Measurements from ENCODE around the gene IQGAP2. TPM values are rescaled to one million over a fixed set of nuclear protein-coding genes. Genes with fewer than 3 reads are reported as not detected.

IQGAP2 gene
- total RNA-seq, 1 donor, result 0.36 TPM

- Histone ChIP-seq H3K27ac (ENCODE audit: low read depth, low read length) (no peak overlapping the region), H3K4me2 (ENCODE audit: insufficient read depth, low read length) (no peak overlapping the region), H2AFZ (ENCODE audit: low read length) (no peak overlapping the region), H3K4me3 (ENCODE audit: insufficient read depth, low read length) (no peak overlapping the region), H4K20me1 (ENCODE audit: insufficient read depth, low read length) (no peaks in the 10 kb centered on the region), H3K36me3 (ENCODE audit: insufficient read depth, low read length) (no peaks in the 10 kb centered on the region), H3K79me2 (ENCODE audit: insufficient read depth, low read length) (no peaks in the 10 kb centered on the region), H3K4me1 (ENCODE audit: insufficient read depth, low read length) (peaks cover 7% of the 10 kb centered on the region), H3K9me3 (ENCODE audit: low read depth, low read length) (no peaks in the 10 kb centered on the region), H3K27me3 (ENCODE audit: insufficient read depth, low read length) (no peaks in the 10 kb centered on the region)
- no peak for TF ChIP-seq CTCF (IDR thresholded peaks at IDR 0.05; ENCODE audit: extremely low read depth, low read depth, low read length)
- DNase-seq (ENCODE audit: insufficient read length, low spot score, missing footprints), result no peak
These were observed 341.5 kb downstream of the IQGAP2 start for GRCh38 chr5:76744632-76745031.

DNA sequence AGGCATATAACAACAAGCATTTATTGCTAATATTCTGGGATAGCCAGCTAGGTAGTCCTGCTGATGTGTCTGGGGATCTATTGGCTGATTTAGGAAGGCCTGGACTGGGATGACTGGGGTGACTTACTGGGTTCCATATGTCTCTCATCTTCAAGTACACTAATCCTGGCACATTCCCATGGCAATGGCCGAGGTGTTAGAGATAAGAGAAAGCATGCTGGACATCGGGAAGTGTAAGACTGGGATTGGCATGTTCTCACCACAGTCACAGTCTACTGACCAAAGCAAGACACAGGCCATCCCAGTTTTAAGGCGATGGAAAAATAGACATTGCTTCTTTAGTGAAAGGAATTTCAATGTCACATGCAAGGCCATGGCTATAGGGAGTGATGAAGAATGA lies 342.6 kb downstream of the IQGAP2 start:
- no peak overlapping the region for H3K4me2 ChIP-seq (ENCODE audit: insufficient read depth, low read length)

DNA sequence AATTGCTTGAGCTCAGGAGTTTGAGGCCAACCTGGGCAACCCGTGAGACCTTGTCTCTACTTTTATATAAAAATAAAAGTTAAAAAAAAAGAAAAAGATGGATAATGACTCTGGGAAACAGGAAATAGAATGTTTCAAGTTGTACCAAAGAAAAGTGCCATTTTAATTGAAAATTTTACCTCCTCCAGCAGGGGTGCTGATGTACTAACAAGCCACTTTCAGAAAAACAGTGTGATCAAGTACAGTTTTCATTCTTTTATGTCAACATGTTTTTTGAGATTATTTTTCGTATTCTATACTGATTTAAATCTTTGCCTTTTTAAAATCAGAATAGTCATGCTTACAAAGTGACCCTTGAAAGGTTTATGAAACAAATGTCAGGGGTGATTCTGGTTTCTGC lies 343.6 kb downstream of the IQGAP2 start:
- peak; percentile 8 for TF ChIP-seq CTCF (IDR thresholded peaks at IDR 0.05; ENCODE audit: extremely low read depth, low read depth, low read length)

More for the DNA sequence above, 342.6 kb downstream of the IQGAP2 start:
- no peak overlapping the region for H3K27ac ChIP-seq (ENCODE audit: low read depth, low read length)
- H2AFZ ChIP-seq (ENCODE audit: low read length), result no peak overlapping the region
- H3K4me1 ChIP-seq (ENCODE audit: insufficient read depth, low read length), result peaks cover 7% of the 10 kb centered on the region
- H3K27me3 ChIP-seq (ENCODE audit: insufficient read depth, low read length), result no peaks in the 10 kb centered on the region
- no peak overlapping the region for H3K4me3 ChIP-seq (ENCODE audit: insufficient read depth, low read length)
- TF ChIP-seq CTCF (IDR thresholded peaks at IDR 0.05; ENCODE audit: extremely low read depth, low read depth, low read length), result no peak
- no peaks in the 10 kb centered on the region for H3K79me2 ChIP-seq (ENCODE audit: insufficient read depth, low read length)
- no peaks in the 10 kb centered on the region for H3K36me3 ChIP-seq (ENCODE audit: insufficient read depth, low read length)
- DNase-seq (ENCODE audit: insufficient read length, low spot score, missing footprints), result no peak
- no peaks in the 10 kb centered on the region for H3K9me3 ChIP-seq (ENCODE audit: low read depth, low read length)
- no peaks in the 10 kb centered on the region for H4K20me1 ChIP-seq (ENCODE audit: insufficient read depth, low read length)

DNA sequence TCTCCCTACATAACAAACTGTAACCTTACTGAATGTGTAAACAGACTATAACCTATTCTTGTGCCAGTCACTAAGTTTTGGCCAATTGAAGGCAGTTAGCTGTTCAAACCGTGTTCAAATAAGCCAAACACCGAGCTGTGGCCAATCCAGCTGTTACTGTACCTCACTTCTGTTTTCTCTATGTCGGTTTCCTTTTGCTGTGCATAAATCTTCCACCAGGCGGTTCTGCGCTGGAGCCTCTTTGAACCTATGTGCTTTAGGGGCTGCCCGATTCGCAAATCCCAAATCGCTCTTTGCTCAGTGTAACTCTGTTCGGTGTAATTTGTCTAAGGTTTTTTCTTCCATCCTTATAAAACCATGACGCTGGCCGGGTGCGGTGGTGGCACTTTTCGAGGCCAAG lies 344.6 kb downstream of the IQGAP2 start:
- TF ChIP-seq CTCF (IDR thresholded peaks at IDR 0.05; ENCODE audit: extremely low read depth, low read depth, low read length), result no peak

More for the DNA sequence above, 343.6 kb downstream of the IQGAP2 start:
- H3K79me2 ChIP-seq (ENCODE audit: insufficient read depth, low read length), result no peaks in the 10 kb centered on the region
- H3K27me3 ChIP-seq (ENCODE audit: insufficient read depth, low read length), result no peaks in the 10 kb centered on the region
- no peak for DNase-seq (ENCODE audit: insufficient read length, low spot score, missing footprints)
- H4K20me1 ChIP-seq (ENCODE audit: insufficient read depth, low read length), result no peaks in the 10 kb centered on the region
- no peak overlapping the region for H3K4me2 ChIP-seq (ENCODE audit: insufficient read depth, low read length)
- H3K4me3 ChIP-seq (ENCODE audit: insufficient read depth, low read length), result no peak overlapping the region
- H3K27ac ChIP-seq (ENCODE audit: low read depth, low read length), result no peak overlapping the region
- H2AFZ ChIP-seq (ENCODE audit: low read length), result no peak overlapping the region
- peaks cover 7% of the 10 kb centered on the region for H3K4me1 ChIP-seq (ENCODE audit: insufficient read depth, low read length)
- H3K9me3 ChIP-seq (ENCODE audit: low read depth, low read length), result no peaks in the 10 kb centered on the region
- no peaks in the 10 kb centered on the region for H3K36me3 ChIP-seq (ENCODE audit: insufficient read depth, low read length)

More for the DNA sequence above, 344.6 kb downstream of the IQGAP2 start:
- Histone ChIP-seq H3K36me3 (ENCODE audit: insufficient read depth, low read length) (no peaks in the 10 kb centered on the region), H3K9me3 (ENCODE audit: low read depth, low read length) (no peaks in the 10 kb centered on the region), H4K20me1 (ENCODE audit: insufficient read depth, low read length) (no peaks in the 10 kb centered on the region), H3K27ac (ENCODE audit: low read depth, low read length) (no peak overlapping the region), H2AFZ (ENCODE audit: low read length) (no peak overlapping the region), H3K79me2 (ENCODE audit: insufficient read depth, low read length) (no peaks in the 10 kb centered on the region), H3K27me3 (ENCODE audit: insufficient read depth, low read length) (no peaks in the 10 kb centered on the region), H3K4me3 (ENCODE audit: insufficient read depth, low read length) (no peak overlapping the region), H3K4me2 (ENCODE audit: insufficient read depth, low read length) (no peak overlapping the region), H3K4me1 (ENCODE audit: insufficient read depth, low read length) (peaks cover 3% of the 10 kb centered on the region)
- DNase-seq (ENCODE audit: insufficient read length, low spot score, missing footprints), result no peak

Data from osteoblast (primary cell).